Sigmoid colon (tissue), 7 donors: ENCODE results near the gene OIP5. TPM values are rescaled to one million over a fixed set of nuclear protein-coding genes. Genes with fewer than 3 reads are reported as not detected.

Experiments used
- DNase-seq: peaks from one replicate; pipeline ENCODE4 v3.0.0-alpha.2; 2019
- H3K27ac ChIP-seq, 4 donors: fragments of 200-600 bp; sonication (generic); one replicate each; pipeline ENCODE4 v1.5.1; 2016 to 2019; ENCODE audit warnings: mild to moderate bottlenecking in 1 of 4
- H3K27me3 ChIP-seq, 3 donors: fragments of 200-600 bp; sonication (generic); one replicate each; pipeline ENCODE4 v1.5.1; 2019; ENCODE audit warnings: mild to moderate bottlenecking in 1 of 3
- H3K36me3 ChIP-seq, 4 donors: fragments of 200-600 bp; sonication (generic); one replicate each; pipeline ENCODE4 v1.5.1; 2016 to 2019
- H3K4me1 ChIP-seq, 4 donors: fragments of 200-600 bp; sonication (generic); one replicate each; pipeline ENCODE4 v1.5.1; 2017 to 2019
- H3K4me3 ChIP-seq, 4 donors: fragments of 200-600 bp; sonication (generic); one replicate each; pipeline ENCODE4 v1.5.1; 2017 to 2019; ENCODE audit warnings: mild to moderate bottlenecking in 2 of 4, moderate library complexity in 1 of 4
- H3K9me3 ChIP-seq, 4 donors: fragments of 200-600 bp in 3 of 4; sonication (generic) in 3 of 4; one replicate each; pipeline versions ENCODE4 v1.5.1 to v1.6.1; 2013 to 2019
- EP300 ChIP-seq, 4 donors: sonication (generic); formaldehyde crosslinking; IDR thresholded peaks; one replicate each; pipeline ENCODE4 v1.6.1; 2017; ENCODE audit warnings: antibody characterized with exemption in 4 of 4
- POLR2A ChIP-seq, 2 donors: fragments of 450-650 bp; IDR thresholded peaks; one replicate each; pipeline ENCODE4 v1.6.1; 2016; ENCODE audit warnings: antibody characterized with exemption in 2 of 2, mild to moderate bottlenecking in 2 of 2, moderate library complexity in 2 of 2
- POLR2AphosphoS5 ChIP-seq, 4 donors: sonication (generic); formaldehyde crosslinking; IDR thresholded peaks; one replicate each; pipeline ENCODE4 v1.6.1; 2017; ENCODE audit warnings: antibody characterized with exemption in 4 of 4
- WGBS, 2 donors: extraction: QIAGEN DNeasy Blood & Tissue Kit; methylation state at CpG; one replicate each; pipeline ENCODE4 v1.1.7; 2013; 5-methylcytosine and 5-hydroxymethylcytosine counted together
- intact Hi-C: fragments of 100-400 bp; cut with DNase I; formaldehyde crosslinking; loops from one replicate; pipeline ENCODE4 v1.15.1; 2023
- polyA plus RNA-seq, 3 donors: library from polyadenylated mRNA; stranded (reverse); fragments of 200-250 nt; gene quantifications; one replicate each; pipeline ENCODE4 v1.2.3, GENCODE V29; 2013
- total RNA-seq, 4 donors: library from RNA; depleted of rRNA; stranded (reverse); fragments of >200 nt; gene quantifications; one replicate each; pipeline ENCODE4 v1.1.0, GENCODE V29; 2016
- TF ChIP-seq, protein P1 (sequence below), 4 experiments: fragments of 450-650 bp in 3 of 4; fragments of 200-600 bp in 1 of 4; IDR thresholded peaks; one replicate each; pipeline ENCODE4 v1.5.1; 2016 to 2019; ENCODE audit warnings: antibody characterized with exemption in 4 of 4, mild to moderate bottlenecking in 3 of 4, moderate library complexity in 2 of 4
- donor health status: healthy with polysubstance abuse.
- donor health status: Bipolar disorder and iron deficiency.
- donor health status: healthy.

The OIP5 gene
- total and polyA plus RNA-seq, 7 donors, result 0.71 to 10.8 (median 1.8) TPM; not detected in 2

DNA sequence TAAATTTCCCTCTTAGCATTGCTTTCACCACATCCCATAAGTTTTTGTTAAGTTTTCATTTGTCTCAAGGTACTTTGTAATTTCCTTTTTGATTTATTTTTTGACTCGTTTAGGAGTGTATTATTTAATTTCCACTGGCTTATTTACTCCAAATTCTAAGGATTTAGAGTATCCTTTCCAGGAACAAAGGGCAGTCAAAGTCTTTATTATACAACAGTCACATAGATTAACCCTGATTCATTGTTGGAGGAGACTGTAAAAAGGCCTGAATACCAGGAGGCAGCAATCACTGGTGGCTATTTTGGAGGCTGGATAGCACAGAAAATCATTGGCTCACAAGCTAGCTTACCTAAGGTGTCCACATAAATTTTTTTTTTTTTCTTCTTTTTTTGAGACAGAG is 39.9 kb downstream of the OIP5 start:
- no peak for DNase-seq
- TF ChIP-seq, protein P1, sequence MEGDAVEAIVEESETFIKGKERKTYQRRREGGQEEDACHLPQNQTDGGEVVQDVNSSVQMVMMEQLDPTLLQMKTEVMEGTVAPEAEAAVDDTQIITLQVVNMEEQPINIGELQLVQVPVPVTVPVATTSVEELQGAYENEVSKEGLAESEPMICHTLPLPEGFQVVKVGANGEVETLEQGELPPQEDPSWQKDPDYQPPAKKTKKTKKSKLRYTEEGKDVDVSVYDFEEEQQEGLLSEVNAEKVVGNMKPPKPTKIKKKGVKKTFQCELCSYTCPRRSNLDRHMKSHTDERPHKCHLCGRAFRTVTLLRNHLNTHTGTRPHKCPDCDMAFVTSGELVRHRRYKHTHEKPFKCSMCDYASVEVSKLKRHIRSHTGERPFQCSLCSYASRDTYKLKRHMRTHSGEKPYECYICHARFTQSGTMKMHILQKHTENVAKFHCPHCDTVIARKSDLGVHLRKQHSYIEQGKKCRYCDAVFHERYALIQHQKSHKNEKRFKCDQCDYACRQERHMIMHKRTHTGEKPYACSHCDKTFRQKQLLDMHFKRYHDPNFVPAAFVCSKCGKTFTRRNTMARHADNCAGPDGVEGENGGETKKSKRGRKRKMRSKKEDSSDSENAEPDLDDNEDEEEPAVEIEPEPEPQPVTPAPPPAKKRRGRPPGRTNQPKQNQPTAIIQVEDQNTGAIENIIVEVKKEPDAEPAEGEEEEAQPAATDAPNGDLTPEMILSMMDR (IDR thresholded peaks at IDR 0.05), result no peak
- TF ChIP-seq EP300 (IDR thresholded peaks at IDR 0.05) (no peak), POLR2A (IDR thresholded peaks at IDR 0.05) (no peak)
- H3K36me3 ChIP-seq, result peaks cover 8 to 76% (median 19%) of the 10 kb centered on the region in 4 donors
- WGBS, 2 donors, result 35 to 56% methylated on average over 1 of the region's 1 CpG
- H3K27me3 ChIP-seq, result no peaks in the 10 kb centered on the region
- H3K9me3 ChIP-seq, result no peaks in the 10 kb centered on the region
- no peak overlapping the region for H3K27ac ChIP-seq
- intact Hi-C loops, result no loop called here
- no peak overlapping the region for H3K4me3 ChIP-seq
- peaks cover 0 to 15% (median 7%) of the 10 kb centered on the region in 4 donors for H3K4me1 ChIP-seq

DNA sequence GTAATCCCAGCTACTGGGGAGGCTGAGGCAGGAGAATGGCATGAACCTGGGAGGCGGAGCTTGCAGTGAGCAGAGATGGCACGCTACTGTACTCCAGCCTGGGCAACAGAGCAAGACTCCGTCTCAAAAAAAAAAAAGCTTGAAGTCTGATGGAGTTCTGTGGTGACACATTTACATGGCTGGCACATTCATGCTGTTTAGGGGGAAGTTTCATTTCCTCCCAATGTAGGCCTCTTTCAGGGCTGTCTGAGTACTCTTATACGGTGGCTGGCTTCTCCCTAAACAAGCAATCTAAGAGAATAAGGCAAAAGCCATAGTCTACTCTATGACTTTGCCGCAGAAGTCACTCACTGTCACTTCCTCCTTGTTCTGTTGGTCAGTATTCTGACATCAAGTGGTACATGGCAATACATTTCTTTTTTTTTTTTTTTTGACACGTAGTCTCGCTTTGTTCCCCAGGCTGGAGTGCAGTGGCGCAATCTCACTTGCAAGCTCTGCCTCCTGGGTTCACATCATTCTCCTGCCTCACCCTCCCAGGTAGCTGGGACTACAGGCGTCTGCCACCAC is 41.2 kb downstream of the OIP5 start:
- intact Hi-C loops, result no loop called here
- Histone ChIP-seq H3K27me3 (no peaks in the 10 kb centered on the region), H3K9me3 (no peaks in the 10 kb centered on the region), H3K4me3 (no peak overlapping the region), H3K27ac (no peak overlapping the region), H3K36me3 (peaks cover 8 to 81% (median 22%) of the 10 kb centered on the region in 4 donors), H3K4me1 (peaks cover 0 to 19% (median 12%) of the 10 kb centered on the region in 4 donors)
- no peak for DNase-seq
- TF ChIP-seq, protein P1 (IDR thresholded peaks at IDR 0.05), result no peak
- TF ChIP-seq POLR2A (IDR thresholded peaks at IDR 0.05) (no peak), POLR2AphosphoS5 (IDR thresholded peaks at IDR 0.05) (no peak), EP300 (IDR thresholded peaks at IDR 0.05) (no peak)
- 66 to 87% methylated on average over 9 of the region's 9 CpGs for WGBS, 2 donors

DNA sequence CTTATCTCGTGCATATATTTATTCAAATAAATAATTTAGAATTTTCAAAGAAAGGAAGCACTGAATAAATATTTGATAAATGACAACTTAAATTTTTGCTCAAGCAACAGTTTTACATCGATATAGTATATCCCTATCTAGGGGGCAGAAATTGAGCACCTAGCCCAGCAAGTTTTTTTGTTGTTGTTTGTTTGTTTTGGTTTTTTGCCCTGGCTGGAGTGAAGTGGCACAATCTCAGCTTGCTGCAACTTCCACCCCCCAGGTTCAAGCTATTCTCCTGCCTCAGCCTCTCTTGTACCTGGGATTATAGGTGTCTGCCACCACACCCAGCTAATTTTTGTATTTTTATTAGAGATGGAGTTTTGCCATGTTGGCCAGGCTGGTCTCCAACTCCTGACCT is 42.4 kb downstream of the OIP5 start:
- Histone ChIP-seq H3K4me3 (no peak overlapping the region), H3K27me3 (no peaks in the 10 kb centered on the region), H3K36me3 (peaks cover 8 to 80% (median 22%) of the 10 kb centered on the region in 4 donors), H3K4me1 (peaks cover 0 to 29% (median 21%) of the 10 kb centered on the region in 4 donors), H3K27ac (no peak overlapping the region), H3K9me3 (no peaks in the 10 kb centered on the region)
- DNase-seq, result no peak
- TF ChIP-seq POLR2A (IDR thresholded peaks at IDR 0.05), result no peak
- TF ChIP-seq, protein P1 (IDR thresholded peaks at IDR 0.05), result no peak
- TF ChIP-seq EP300 (IDR thresholded peaks at IDR 0.05), result no peak
- intact Hi-C loops, result no loop called here
- 80 to 91% methylated on average over 2 of the region's 2 CpGs for WGBS, 2 donors

DNA sequence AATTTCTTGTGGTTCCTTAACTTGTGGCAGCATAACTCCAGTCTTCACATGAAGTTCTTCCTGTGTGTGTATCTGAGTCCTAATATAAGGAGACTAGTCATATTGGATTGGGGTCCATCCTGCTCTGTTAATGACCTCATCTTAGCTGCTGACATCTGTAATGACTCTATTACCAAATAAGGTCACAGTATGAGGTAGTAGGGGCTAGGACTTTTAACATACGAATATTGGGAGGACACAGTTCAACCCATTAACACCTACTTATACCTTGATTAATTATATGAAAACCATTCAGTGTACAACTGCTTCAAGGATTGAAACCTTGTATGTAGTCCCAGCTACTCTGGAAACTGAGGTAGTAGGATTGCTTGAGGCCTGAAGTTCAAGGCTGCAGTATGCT is 43.9 kb downstream of the OIP5 start:
- WGBS, 2 donors, result 87 to 88% methylated on average over 1 of the region's 1 CpG
- Histone ChIP-seq H3K27ac (no peak overlapping the region), H3K4me1 (peaks cover 0 to 30% (median 23%) of the 10 kb centered on the region in 4 donors), H3K36me3 (peaks cover 8 to 73% (median 22%) of the 10 kb centered on the region in 4 donors), H3K9me3 (no peaks in the 10 kb centered on the region), H3K27me3 (no peaks in the 10 kb centered on the region), H3K4me3 (no peak overlapping the region)
- DNase-seq, result no peak
- intact Hi-C loops, result no loop called here
- TF ChIP-seq EP300 (IDR thresholded peaks at IDR 0.05), result no peak
- TF ChIP-seq POLR2A (IDR thresholded peaks at IDR 0.05), result no peak
- TF ChIP-seq, protein P1 (IDR thresholded peaks at IDR 0.05), result no peak
- no peak for TF ChIP-seq POLR2AphosphoS5 (IDR thresholded peaks at IDR 0.05)
